HCT116 (cell line): Measurements from ENCODE around the gene RNF128. TPM values are rescaled to one million over a fixed set of nuclear protein-coding genes. Genes with fewer than 3 reads are reported as not detected.

Source experiments
- ATAC-seq: fragments of 200-7000 bp; cut with Tn5 transposase; 2 replicates; pipeline ENCODE4 v1.9.1; 2020; ENCODE audit warnings: mild to moderate bottlenecking, moderate library complexity
- BruUV-seq: library from RNA; stranded (reverse); fragments of 400-500 nt; replicated peaks from 2 replicates; lab custom pipeline; 2021; lab: Mats Ljungman, UMichigan
- CTCF ChIA-PET: fragments of 300-600 bp; sonication (Branson Sonifier 250); formaldehyde crosslinking; loops from one replicate; lab custom pipeline; 2021; ENCODE audit warnings: antibody characterized with exemption; lab: Charles Lee
- POLR2A ChIA-PET: fragments of 300-600, 350-600 bp; sonication (Branson Sonifier 250); formaldehyde crosslinking; loops from one replicate; lab custom pipeline; 2021; ENCODE audit warnings: antibody characterized with exemption; lab: Charles Lee
- RAD21 ChIA-PET, 2 experiments: fragments of 300-600 bp; sonication (Branson Sonifier 250); formaldehyde crosslinking; loops; one replicate each; lab custom pipeline; 2023; ENCODE audit warnings: low total read pairs in 2 of 2; ENCODE audit not compliant: uncharacterized antibody in 2 of 2, unreplicated experiment in 2 of 2, low non-redundant PET in 1 of 2; lab: Charles Lee
- DNase-seq: peaks from one replicate; pipeline ENCODE4 v3.0.0-alpha.2; 2010; ENCODE audit warnings: low read depth, low spot score
- H2AFZ ChIP-seq: fragments of 200-600 bp; shearing (Covaris generic), sonication (generic); 2 replicates; pipeline ENCODE4 v1.6.1; 2017; ENCODE audit warnings: low read depth, mixed run types, mixed read lengths, antibody characterized with exemption, low read length; ENCODE audit not compliant: poor library complexity, severe bottlenecking
- H3K27ac ChIP-seq: 2 replicates; pipeline ENCODE4 v1.5.1; 2012; ENCODE audit warnings: low read depth, low read length
- H3K27me3 ChIP-seq: fragments of 200-600 bp; sonication (generic); 2 replicates; pipeline ENCODE4 v1.6.1; 2016; ENCODE audit warnings: mixed run types, low read length, mixed read lengths; ENCODE audit not compliant: insufficient read depth
- H3K36me3 ChIP-seq, 2 experiments: fragments of 200-500 bp in 1 of 2; fragments of 200-600 bp in 1 of 2; sonication (Bioruptor generic) in 1 of 2; sonication (generic) in 1 of 2; 2 replicates each; pipeline versions ENCODE4 v1.5.1 to v1.6.1; 2014 to 2016; ENCODE audit warnings: low read length in 2 of 2, inconsistent platforms in 1 of 2, mixed read lengths in 1 of 2, mixed run types in 1 of 2; ENCODE audit not compliant: insufficient read depth in 2 of 2, control insufficient read depth in 1 of 2
- H3K4me1 ChIP-seq, 2 experiments: fragments of 200-600 bp in 1 of 2; sonication (generic) in 1 of 2; 2 replicates each; pipeline versions ENCODE4 v1.5.1 to v1.6.1; 2012 to 2017; ENCODE audit warnings: low read length in 2 of 2, inconsistent platforms in 1 of 2, mild to moderate bottlenecking in 1 of 2, mixed read lengths in 1 of 2, mixed run types in 1 of 2, moderate library complexity in 1 of 2; ENCODE audit not compliant: insufficient read depth in 2 of 2, control insufficient read depth in 1 of 2
- H3K4me2 ChIP-seq: fragments of 200-600 bp; sonication (generic); 2 replicates; pipeline ENCODE4 v1.6.1; 2017; ENCODE audit warnings: mixed run types, low read length, mixed read lengths
- H3K4me3 ChIP-seq, 2 experiments: fragments of 200-600 bp in 1 of 2; sonication (generic) in 1 of 2; replicated peaks in 1 of 2; 2 replicates each; pipeline ENCODE4 v1.5.1; 2011 to 2016; ENCODE audit warnings: low read length in 2 of 2, control low read depth in 1 of 2, low read depth in 1 of 2, mild to moderate bottlenecking in 1 of 2, mixed read lengths in 1 of 2, mixed run types in 1 of 2
- H3K79me2 ChIP-seq: fragments of 200-600 bp; sonication (generic); 2 replicates; pipeline ENCODE4 v1.6.1; 2017; ENCODE audit warnings: mild to moderate bottlenecking, mixed run types, low read length, moderate library complexity, mixed read lengths; ENCODE audit not compliant: insufficient read depth
- H3K9ac ChIP-seq: fragments of 200-600 bp; sonication (generic); 2 replicates; pipeline ENCODE4 v1.6.1; 2016; ENCODE audit warnings: low read length, mixed read lengths
- H3K9me2 ChIP-seq: fragments of 200-600 bp; sonication (generic), shearing (Covaris generic); 2 replicates; pipeline ENCODE4 v1.6.1; 2017; ENCODE audit warnings: mixed run types, mild to moderate bottlenecking, moderate library complexity; ENCODE audit not compliant: insufficient read depth
- H3K9me3 ChIP-seq, 2 experiments: fragments of 200-500 bp in 1 of 2; fragments of 200-600 bp in 1 of 2; sonication (Bioruptor generic) in 1 of 2; sonication (generic) in 1 of 2; 2 replicates each; pipeline ENCODE4 v1.6.1; 2014 to 2017; ENCODE audit warnings: low read length in 2 of 2, mixed read lengths in 2 of 2, inconsistent platforms in 1 of 2, low read depth in 1 of 2, mild to moderate bottlenecking in 1 of 2, mixed run types in 1 of 2, moderate library complexity in 1 of 2; ENCODE audit not compliant: control insufficient read depth in 1 of 2, insufficient read depth in 1 of 2
- H4K20me1 ChIP-seq: fragments of 200-600 bp; sonication (generic), shearing (Covaris generic); 2 replicates; pipeline ENCODE4 v1.6.1; 2017; ENCODE audit warnings: mixed run types, mild to moderate bottlenecking, moderate library complexity; ENCODE audit not compliant: insufficient read depth
- ATF3 ChIP-seq: IDR thresholded peaks from 2 replicates; pipeline ENCODE4 v1.6.1; 2012
- CBX3 ChIP-seq: IDR thresholded peaks from 2 replicates; pipeline ENCODE4 v1.6.1; 2012; ENCODE audit warnings: low read depth
- CTCF ChIP-seq, 3 experiments: fragments of 200-600 bp in 1 of 3; sonication (generic) in 1 of 3; IDR thresholded peaks in 2 of 3; conservative IDR thresholded peaks in 1 of 3; 2 replicates each; pipeline ENCODE4 v1.5.1; 2012 to 2017; ENCODE audit warnings: low read depth in 2 of 3, low read length in 2 of 3, antibody characterized with exemption in 1 of 3, borderline replicate concordance in 1 of 3, control low read depth in 1 of 3, mild to moderate bottlenecking in 1 of 3, mixed read lengths in 1 of 3, mixed run types in 1 of 3, moderate library complexity in 1 of 3; ENCODE audit not compliant: insufficient read depth in 1 of 3
- EGR1 ChIP-seq: IDR thresholded peaks from 2 replicates; pipeline ENCODE4 v1.6.1; 2012; ENCODE audit warnings: low read depth
- ELF1 ChIP-seq: IDR thresholded peaks from 2 replicates; pipeline ENCODE4 v1.6.1; 2012; ENCODE audit warnings: low read depth, borderline replicate concordance
- EZH2 ChIP-seq: fragments of 200-600 bp; sonication (generic); IDR thresholded peaks from 2 replicates; pipeline ENCODE4 v1.6.1; 2017; ENCODE audit warnings: antibody characterized with exemption, mixed run types
- EZH2phosphoT487 ChIP-seq: fragments of 200-600 bp; IDR thresholded peaks from 2 replicates; pipeline ENCODE4 v1.6.1; 2018; ENCODE audit warnings: antibody characterized with exemption, borderline replicate concordance
- POLR2A ChIP-seq: IDR thresholded peaks from 2 replicates; pipeline ENCODE4 v1.7.0; 2011; ENCODE audit warnings: borderline replicate concordance; ENCODE audit not compliant: insufficient read depth, insufficient read length; ENCODE audit errors: extremely low read depth
- SP1 ChIP-seq: IDR thresholded peaks from 2 replicates; pipeline ENCODE4 v1.6.1; 2012; ENCODE audit warnings: low read depth
- SRF ChIP-seq: IDR thresholded peaks from 2 replicates; pipeline ENCODE4 v1.6.1; 2012; ENCODE audit warnings: low read depth
- TCF7L2 ChIP-seq: IDR thresholded peaks from 2 replicates; pipeline ENCODE4 v1.7.0; 2011; ENCODE audit warnings: borderline replicate concordance, inconsistent platforms; ENCODE audit not compliant: insufficient read depth, insufficient read length; ENCODE audit errors: extremely low read depth
- YY1 ChIP-seq: IDR thresholded peaks from 2 replicates; pipeline ENCODE4 v1.6.1; 2011; ENCODE audit warnings: low read length, low read depth, moderate library complexity, mild to moderate bottlenecking; ENCODE audit not compliant: insufficient replicate concordance; ENCODE audit errors: extremely low read depth
- ZFX ChIP-seq: fragments of 450-650 bp; IDR thresholded peaks from 2 replicates; pipeline ENCODE4 v1.6.1; 2017
- intact Hi-C: fragments of 100-400 bp; cut with micrococcal nuclease; formaldehyde crosslinking; loops from 2 replicates; pipeline ENCODE4 v1.10.0; 2022
- total RNA-seq: library from RNA; stranded (reverse); gene quantifications from one replicate; pipeline ENCODE4 v1.2.1, GENCODE V29; 2021; ENCODE audit not compliant: unreplicated experiment

The RNF128 gene
- total RNA-seq, 1 experiment from 2014 or later: 5.8 TPM

GRCh38 chrX:106742805-106743204 is 16.3 kb downstream of the RNF128 start:
- H2AFZ ChIP-seq: no peak overlapping the region
- no peaks in the 10 kb centered on the region for H3K36me3 ChIP-seq
- ATAC-seq: peak; percentile 38; the same call in 1 of the 2 replicates
- H3K4me1 ChIP-seq: peaks cover 0 to 15% of the 10 kb centered on the region in 2 experiments; a peak in 2 of 4 replicates
- H3K9me3 ChIP-seq: no peaks in the 10 kb centered on the region
- TF ChIP-seq EGR1: no peak
- TF ChIP-seq TCF7L2: no peak
- no peak for TF ChIP-seq ZFX
- no peak for TF ChIP-seq CTCF (IDR thresholded peaks at IDR 0.05 in 2 of 3, conservative IDR thresholded peaks at IDR 0.05 in 1 of 3; ENCODE audit: borderline replicate concordance in 1 of 3, insufficient read depth in 1 of 3, low read depth in 2 of 3, low read length in 2 of 3)
- no peak for TF ChIP-seq POLR2A
- no peak for TF ChIP-seq EZH2phosphoT487
- no peak for TF ChIP-seq ELF1
- no peak for TF ChIP-seq ATF3
- TF ChIP-seq SP1: no peak
- TF ChIP-seq SRF: no peak
- no peak for TF ChIP-seq YY1
- no peak for TF ChIP-seq CBX3
- TF ChIP-seq EZH2: no peak
- intact Hi-C loops: no loop called here
- H4K20me1 ChIP-seq: no peaks in the 10 kb centered on the region
- CTCF ChIA-PET: no interaction called here
- POLR2A ChIA-PET: no interaction called here
- no TSS peak for BruUV-seq
- no peak overlapping the region for H3K4me3 ChIP-seq
- no peaks in the 10 kb centered on the region for H3K79me2 ChIP-seq
- RAD21 ChIA-PET: no interaction called here
- H3K27me3 ChIP-seq: no peaks in the 10 kb centered on the region
- H3K27ac ChIP-seq: no peak overlapping the region
- DNase-seq: no peak
- H3K4me2 ChIP-seq: 0 out of 2 replicates have a peak overlapping the region, but pooled peaks have one; percentile 17
- H3K9me2 ChIP-seq: no peaks in the 10 kb centered on the region
- H3K9ac ChIP-seq: no peak overlapping the region
